ENCODE results near the gene NPTN. TPM values are rescaled to one million over a fixed set of nuclear protein-coding genes. Genes with fewer than 3 reads are reported as not detected.

NPTN gene
- total and polyA plus RNA-seq, 2 experiments from 2014 or later: 56.3 to 113 TPM

DNA sequence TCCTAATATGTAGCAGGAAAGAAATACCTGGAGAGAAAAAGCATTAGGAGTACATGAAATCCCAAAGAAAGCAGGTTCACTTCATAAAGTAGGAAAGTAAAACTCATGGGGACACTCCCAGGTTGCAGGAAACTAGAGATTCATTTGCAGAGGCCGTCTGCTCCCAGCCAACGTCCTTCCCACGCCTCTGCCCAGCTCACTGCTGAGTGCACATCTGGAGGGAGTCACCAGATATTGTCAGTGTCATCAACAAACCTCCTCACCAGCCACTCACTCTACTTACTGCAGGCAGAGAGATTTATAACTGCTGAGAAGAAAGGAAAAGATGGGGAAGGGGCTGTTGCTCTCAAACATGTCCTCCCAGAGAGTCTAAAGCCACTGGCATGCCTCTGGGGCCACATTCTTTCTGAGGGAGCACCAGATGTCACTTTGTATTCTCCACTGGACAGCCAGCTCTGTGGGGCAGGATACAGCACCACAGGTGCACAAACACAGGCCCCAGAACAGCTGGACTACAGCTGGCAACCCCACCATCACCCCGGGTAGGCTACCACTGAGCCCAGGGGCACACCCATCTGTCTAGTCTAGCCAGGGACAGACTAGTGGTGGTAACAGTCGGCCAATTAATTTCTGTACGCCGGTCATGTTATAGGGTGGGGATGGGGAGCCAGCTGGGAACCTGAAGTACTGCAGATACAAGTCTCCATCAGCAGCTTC lies 64.5 kb downstream of the NPTN start (continued):
- TF ChIP-seq, protein P1, sequence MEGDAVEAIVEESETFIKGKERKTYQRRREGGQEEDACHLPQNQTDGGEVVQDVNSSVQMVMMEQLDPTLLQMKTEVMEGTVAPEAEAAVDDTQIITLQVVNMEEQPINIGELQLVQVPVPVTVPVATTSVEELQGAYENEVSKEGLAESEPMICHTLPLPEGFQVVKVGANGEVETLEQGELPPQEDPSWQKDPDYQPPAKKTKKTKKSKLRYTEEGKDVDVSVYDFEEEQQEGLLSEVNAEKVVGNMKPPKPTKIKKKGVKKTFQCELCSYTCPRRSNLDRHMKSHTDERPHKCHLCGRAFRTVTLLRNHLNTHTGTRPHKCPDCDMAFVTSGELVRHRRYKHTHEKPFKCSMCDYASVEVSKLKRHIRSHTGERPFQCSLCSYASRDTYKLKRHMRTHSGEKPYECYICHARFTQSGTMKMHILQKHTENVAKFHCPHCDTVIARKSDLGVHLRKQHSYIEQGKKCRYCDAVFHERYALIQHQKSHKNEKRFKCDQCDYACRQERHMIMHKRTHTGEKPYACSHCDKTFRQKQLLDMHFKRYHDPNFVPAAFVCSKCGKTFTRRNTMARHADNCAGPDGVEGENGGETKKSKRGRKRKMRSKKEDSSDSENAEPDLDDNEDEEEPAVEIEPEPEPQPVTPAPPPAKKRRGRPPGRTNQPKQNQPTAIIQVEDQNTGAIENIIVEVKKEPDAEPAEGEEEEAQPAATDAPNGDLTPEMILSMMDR (conservative IDR thresholded peaks at IDR 0.05; ENCODE audit: low read depth in 2 of 2): no peak
- TF ChIP-seq, protein P2, sequence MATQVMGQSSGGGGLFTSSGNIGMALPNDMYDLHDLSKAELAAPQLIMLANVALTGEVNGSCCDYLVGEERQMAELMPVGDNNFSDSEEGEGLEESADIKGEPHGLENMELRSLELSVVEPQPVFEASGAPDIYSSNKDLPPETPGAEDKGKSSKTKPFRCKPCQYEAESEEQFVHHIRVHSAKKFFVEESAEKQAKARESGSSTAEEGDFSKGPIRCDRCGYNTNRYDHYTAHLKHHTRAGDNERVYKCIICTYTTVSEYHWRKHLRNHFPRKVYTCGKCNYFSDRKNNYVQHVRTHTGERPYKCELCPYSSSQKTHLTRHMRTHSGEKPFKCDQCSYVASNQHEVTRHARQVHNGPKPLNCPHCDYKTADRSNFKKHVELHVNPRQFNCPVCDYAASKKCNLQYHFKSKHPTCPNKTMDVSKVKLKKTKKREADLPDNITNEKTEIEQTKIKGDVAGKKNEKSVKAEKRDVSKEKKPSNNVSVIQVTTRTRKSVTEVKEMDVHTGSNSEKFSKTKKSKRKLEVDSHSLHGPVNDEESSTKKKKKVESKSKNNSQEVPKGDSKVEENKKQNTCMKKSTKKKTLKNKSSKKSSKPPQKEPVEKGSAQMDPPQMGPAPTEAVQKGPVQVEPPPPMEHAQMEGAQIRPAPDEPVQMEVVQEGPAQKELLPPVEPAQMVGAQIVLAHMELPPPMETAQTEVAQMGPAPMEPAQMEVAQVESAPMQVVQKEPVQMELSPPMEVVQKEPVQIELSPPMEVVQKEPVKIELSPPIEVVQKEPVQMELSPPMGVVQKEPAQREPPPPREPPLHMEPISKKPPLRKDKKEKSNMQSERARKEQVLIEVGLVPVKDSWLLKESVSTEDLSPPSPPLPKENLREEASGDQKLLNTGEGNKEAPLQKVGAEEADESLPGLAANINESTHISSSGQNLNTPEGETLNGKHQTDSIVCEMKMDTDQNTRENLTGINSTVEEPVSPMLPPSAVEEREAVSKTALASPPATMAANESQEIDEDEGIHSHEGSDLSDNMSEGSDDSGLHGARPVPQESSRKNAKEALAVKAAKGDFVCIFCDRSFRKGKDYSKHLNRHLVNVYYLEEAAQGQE (IDR thresholded peaks at IDR 0.05; ENCODE audit: unreplicated experiment): no peak
- TF ChIP-seq EZH2 (IDR thresholded peaks at IDR 0.05; ENCODE audit: low read depth, unreplicated experiment) (no peak), ZNF114 (CRISPR knock-in tag; IDR thresholded peaks at IDR 0.05) (no peak)

DNA sequence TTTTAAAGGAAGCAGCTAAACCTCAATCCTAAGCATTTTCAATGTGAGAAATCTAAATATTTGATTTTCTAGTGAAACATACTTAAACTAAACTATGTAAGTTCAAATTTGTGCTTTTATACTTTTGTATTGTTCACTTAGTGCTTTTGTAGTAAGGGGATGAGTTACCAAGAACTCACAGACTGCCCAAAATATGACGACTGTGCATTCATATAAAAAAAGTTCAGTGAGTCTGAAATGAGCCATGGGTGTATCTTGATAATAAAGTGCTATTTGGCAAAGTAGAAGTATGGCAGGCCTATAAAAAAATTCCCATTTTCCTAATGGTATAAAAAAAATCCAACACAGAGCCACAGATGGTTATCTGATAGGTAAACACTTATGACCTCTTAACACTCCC lies 66.2 kb downstream of the NPTN start:
- Histone ChIP-seq H3K27me3 (ENCODE audit: insufficient read depth) (no peaks in the 10 kb centered on the region), H2AFZ (no peak overlapping the region), H3K36me3 (ENCODE audit: insufficient read depth) (peaks cover 49% of the 10 kb centered on the region), H3F3A (replicated peaks; ENCODE audit: low read depth) (no peaks in the 10 kb centered on the region), H4K20me1 (replicated peaks; ENCODE audit: insufficient read depth) (peaks cover 16% of the 10 kb centered on the region), H3K4me1 (ENCODE audit: insufficient read depth) (no peaks in the 10 kb centered on the region), H3K79me2 (replicated peaks; ENCODE audit: insufficient read depth) (peaks cover 4% of the 10 kb centered on the region; the same call in 1 of the 2 replicates), H3K9me2 (ENCODE audit: insufficient read depth) (no peaks in the 10 kb centered on the region), H3K4me2 (no peak overlapping the region), H3K4me3 (no peak overlapping the region), H3K27ac (ENCODE audit: low read depth) (no peak overlapping the region)
- H3K27me3 Mint-ChIP-seq (ENCODE audit: insufficient read depth, low read depth, poor library complexity): no peaks in the 10 kb centered on the region
- H3K27ac Mint-ChIP-seq: no peak overlapping the region
- no peak for ATAC-seq
- no peak overlapping the region for H3K4me3 Mint-ChIP-seq
- H3K36me3 Mint-ChIP-seq (ENCODE audit: low read depth): peaks cover 51% of the 10 kb centered on the region
- H3K9me3 Mint-ChIP-seq: no peaks in the 10 kb centered on the region; the same call in 2 of the 3 replicates
- no peaks in the 10 kb centered on the region for H3K4me1 Mint-ChIP-seq
- no peak for DNase-seq (ENCODE audit: low spot score)
- TF ChIP-seq EZH2 (IDR thresholded peaks at IDR 0.05; ENCODE audit: low read depth, unreplicated experiment) (no peak), JUNB (IDR thresholded peaks at IDR 0.05; ENCODE audit: unreplicated experiment) (no peak), ZNF331 (CRISPR knock-in tag; IDR thresholded peaks at IDR 0.05; ENCODE audit: low read depth) (no peak), CREB1 (CRISPR knock-in tag; IDR thresholded peaks at IDR 0.05; ENCODE audit: low read depth) (no peak)
- TF ChIP-seq, protein P3, sequence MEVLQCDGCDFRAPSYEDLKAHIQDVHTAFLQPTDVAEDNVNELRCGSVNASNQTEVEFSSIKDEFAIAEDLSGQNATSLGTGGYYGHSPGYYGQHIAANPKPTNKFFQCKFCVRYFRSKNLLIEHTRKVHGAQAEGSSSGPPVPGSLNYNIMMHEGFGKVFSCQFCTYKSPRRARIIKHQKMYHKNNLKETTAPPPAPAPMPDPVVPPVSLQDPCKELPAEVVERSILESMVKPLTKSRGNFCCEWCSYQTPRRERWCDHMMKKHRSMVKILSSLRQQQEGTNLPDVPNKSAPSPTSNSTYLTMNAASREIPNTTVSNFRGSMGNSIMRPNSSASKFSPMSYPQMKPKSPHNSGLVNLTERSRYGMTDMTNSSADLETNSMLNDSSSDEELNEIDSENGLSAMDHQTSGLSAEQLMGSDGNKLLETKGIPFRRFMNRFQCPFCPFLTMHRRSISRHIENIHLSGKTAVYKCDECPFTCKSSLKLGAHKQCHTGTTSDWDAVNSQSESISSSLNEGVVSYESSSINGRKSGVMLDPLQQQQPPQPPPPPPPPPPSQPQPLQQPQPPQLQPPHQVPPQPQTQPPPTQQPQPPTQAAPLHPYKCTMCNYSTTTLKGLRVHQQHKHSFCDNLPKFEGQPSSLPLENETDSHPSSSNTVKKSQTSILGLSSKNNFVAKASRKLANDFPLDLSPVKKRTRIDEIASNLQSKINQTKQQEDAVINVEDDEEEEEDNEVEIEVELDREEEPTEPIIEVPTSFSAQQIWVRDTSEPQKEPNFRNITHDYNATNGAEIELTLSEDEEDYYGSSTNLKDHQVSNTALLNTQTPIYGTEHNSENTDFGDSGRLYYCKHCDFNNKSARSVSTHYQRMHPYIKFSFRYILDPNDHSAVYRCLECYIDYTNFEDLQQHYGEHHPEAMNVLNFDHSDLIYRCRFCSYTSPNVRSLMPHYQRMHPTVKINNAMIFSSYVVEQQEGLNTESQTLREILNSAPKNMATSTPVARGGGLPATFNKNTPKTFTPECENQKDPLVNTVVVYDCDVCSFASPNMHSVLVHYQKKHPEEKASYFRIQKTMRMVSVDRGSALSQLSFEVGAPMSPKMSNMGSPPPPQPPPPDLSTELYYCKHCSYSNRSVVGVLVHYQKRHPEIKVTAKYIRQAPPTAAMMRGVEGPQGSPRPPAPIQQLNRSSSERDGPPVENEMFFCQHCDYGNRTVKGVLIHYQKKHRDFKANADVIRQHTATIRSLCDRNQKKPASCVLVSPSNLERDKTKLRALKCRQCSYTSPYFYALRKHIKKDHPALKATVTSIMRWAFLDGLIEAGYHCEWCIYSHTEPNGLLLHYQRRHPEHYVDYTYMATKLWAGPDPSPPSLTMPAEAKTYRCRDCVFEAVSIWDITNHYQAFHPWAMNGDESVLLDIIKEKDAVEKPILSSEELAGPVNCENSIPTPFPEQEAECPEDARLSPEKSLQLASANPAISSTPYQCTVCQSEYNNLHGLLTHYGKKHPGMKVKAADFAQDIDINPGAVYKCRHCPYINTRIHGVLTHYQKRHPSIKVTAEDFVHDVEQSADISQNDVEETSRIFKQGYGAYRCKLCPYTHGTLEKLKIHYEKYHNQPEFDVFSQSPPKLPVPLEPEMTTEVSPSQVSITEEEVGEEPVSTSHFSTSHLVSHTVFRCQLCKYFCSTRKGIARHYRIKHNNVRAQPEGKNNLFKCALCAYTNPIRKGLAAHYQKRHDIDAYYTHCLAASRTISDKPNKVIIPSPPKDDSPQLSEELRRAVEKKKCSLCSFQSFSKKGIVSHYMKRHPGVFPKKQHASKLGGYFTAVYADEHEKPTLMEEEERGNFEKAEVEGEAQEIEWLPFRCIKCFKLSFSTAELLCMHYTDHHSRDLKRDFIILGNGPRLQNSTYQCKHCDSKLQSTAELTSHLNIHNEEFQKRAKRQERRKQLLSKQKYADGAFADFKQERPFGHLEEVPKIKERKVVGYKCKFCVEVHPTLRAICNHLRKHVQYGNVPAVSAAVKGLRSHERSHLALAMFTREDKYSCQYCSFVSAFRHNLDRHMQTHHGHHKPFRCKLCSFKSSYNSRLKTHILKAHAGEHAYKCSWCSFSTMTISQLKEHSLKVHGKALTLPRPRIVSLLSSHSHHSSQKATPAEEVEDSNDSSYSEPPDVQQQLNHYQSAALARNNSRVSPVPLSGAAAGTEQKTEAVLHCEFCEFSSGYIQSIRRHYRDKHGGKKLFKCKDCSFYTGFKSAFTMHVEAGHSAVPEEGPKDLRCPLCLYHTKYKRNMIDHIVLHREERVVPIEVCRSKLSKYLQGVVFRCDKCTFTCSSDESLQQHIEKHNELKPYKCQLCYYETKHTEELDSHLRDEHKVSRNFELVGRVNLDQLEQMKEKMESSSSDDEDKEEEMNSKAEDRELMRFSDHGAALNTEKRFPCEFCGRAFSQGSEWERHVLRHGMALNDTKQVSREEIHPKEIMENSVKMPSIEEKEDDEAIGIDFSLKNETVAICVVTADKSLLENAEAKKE (CRISPR knock-in tag; IDR thresholded peaks at IDR 0.05): no peak
- TF ChIP-seq, protein P2 (IDR thresholded peaks at IDR 0.05; ENCODE audit: unreplicated experiment): no peak

Data from GM23338 (cell line).